Measurements from ENCODE around the gene MOXD1.
"Not testable (repeated sequence)": the region's sequence is repeated elsewhere in the genome, so short reads cannot be mapped to it uniquely, and the experiment has no call there.

MOXD1 gene

GRCh38 chr6:132279592-132280139, 121.6 kb downstream of the MOXD1 start:
- DNase-seq: no peak

GRCh38 chr6:132275066-132275970, 126.0 kb downstream of the MOXD1 start:
- DNase-seq: no peak

- no peak for DNase-seq
These were observed 128.5 kb downstream of the MOXD1 start for GRCh38 chr6:132272776-132273175.

GRCh38 chr6:132270726-132271402, 130.4 kb downstream of the MOXD1 start:
- DNase-seq: no peak

- not testable (repeated sequence) for DNase-seq
These were observed 132.6 kb downstream of the MOXD1 start for GRCh38 chr6:132268666-132269065.

GRCh38 chr6:132268209-132268608, 133.1 kb downstream of the MOXD1 start:
- DNase-seq: no peak

- DNase-seq: no peak
These were observed 135.7 kb downstream of the MOXD1 start for GRCh38 chr6:132265451-132266097.

- DNase-seq: no peak
These were observed 137.2 kb downstream of the MOXD1 start for GRCh38 chr6:132264021-132264500.

- no peak for DNase-seq
These were observed 139.9 kb downstream of the MOXD1 start for GRCh38 chr6:132261354-132261753.

- DNase-seq: no peak
These were observed 142.2 kb downstream of the MOXD1 start for GRCh38 chr6:132259070-132259469.

- no peak for DNase-seq
These were observed 143.7 kb downstream of the MOXD1 start for GRCh38 chr6:132257561-132257960.

- DNase-seq: no peak
These were observed 144.8 kb downstream of the MOXD1 start for GRCh38 chr6:132256457-132256856.

GRCh38 chr6:132253906-132254305, 147.4 kb downstream of the MOXD1 start:
- DNase-seq: no peak

GRCh38 chr6:132253211-132253610, 148.1 kb downstream of the MOXD1 start:
- no peak for DNase-seq

- DNase-seq: no peak
These were observed 149.2 kb downstream of the MOXD1 start for GRCh38 chr6:132252113-132252512.

GRCh38 chr6:132251711-132252110, 149.6 kb downstream of the MOXD1 start:
- no peak for DNase-seq

- DNase-seq: no peak
These were observed 153.7 kb downstream of the MOXD1 start for GRCh38 chr6:132247381-132248159.

GRCh38 chr6:132246632-132247270, 154.5 kb downstream of the MOXD1 start:
- no peak for DNase-seq

- DNase-seq: no peak
These were observed 155.1 kb downstream of the MOXD1 start for GRCh38 chr6:132246120-132246617.

Measured in SIG-M5 (cell line).